Ectodermal cell (in vitro differentiated cells): Measurements from ENCODE around the gene TNXB.
"Not testable (repeated sequence)": the region's sequence is repeated elsewhere in the genome, so short reads cannot be mapped to it uniquely, and the experiment has no call there.

Experiments used
- H3K27ac ChIP-seq: 2 replicates; pipeline ENCODE4 v1.7.0; 2013; ENCODE audit warnings: mild to moderate bottlenecking, low read depth, low read length; ENCODE audit not compliant: insufficient read depth, poor library complexity, severe bottlenecking
- H3K27me3 ChIP-seq: 2 replicates; pipeline ENCODE4 v1.7.0; 2013; ENCODE audit warnings: mild to moderate bottlenecking, low read length; ENCODE audit not compliant: insufficient read depth, control insufficient read depth, poor library complexity, severe bottlenecking
- H3K36me3 ChIP-seq: one replicate; pipeline ENCODE4 v1.7.0; 2013; ENCODE audit warnings: low read length; ENCODE audit not compliant: control insufficient read depth, insufficient read depth
- H3K4me1 ChIP-seq: one replicate; pipeline ENCODE4 v1.7.0; 2013; ENCODE audit warnings: low read length; ENCODE audit not compliant: control insufficient read depth, insufficient read depth
- H3K4me3 ChIP-seq: 2 replicates; pipeline ENCODE4 v1.7.0; 2013; ENCODE audit warnings: low read depth, low read length, control low read depth; ENCODE audit not compliant: insufficient read depth
- H3K9me3 ChIP-seq: 2 replicates; pipeline ENCODE4 v1.7.0; 2013; ENCODE audit warnings: mild to moderate bottlenecking, low read length, moderate library complexity; ENCODE audit not compliant: control insufficient read depth
- WGBS, 2 experiments: methylation state at CpG; one replicate each; pipeline ENCODE4 v1.1.7; 2013; ENCODE audit warnings: missing lambda C conversion rate in 2 of 2; 5-methylcytosine and 5-hydroxymethylcytosine counted together

TNXB gene

DNA sequence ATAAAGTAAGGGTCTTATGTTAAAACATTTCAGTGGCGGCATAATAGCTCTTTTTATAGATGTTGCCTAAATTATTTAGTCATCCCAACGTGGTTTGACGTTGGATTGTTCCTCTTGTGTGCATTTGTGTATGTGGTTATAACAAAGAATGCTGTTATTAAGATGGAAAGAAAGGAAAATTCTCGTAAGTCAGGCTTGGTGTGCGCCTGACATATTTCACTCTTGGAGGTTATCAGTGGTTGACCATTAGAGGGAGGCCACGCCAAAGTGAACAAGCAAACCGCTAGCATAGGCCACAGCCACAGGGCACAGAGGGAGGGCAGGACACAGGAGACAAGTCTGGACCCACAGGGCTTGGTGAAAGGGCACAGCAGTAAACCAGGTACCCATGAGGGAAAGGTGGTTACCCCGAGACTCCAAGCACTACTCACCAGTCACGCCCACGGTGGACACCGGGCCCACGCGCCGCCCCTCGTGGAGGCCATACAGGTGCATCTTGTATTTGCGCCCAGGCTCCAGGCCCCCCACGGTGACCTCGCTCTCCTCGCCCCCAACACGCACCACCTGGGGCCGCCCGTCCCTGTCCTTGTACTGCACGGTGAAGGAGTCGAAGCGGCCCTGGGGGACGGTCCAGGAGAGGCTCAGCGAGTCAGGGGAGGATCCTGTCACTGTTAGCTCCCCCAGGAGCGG is 48.0 kb downstream of the TNXB start:
- Histone ChIP-seq H3K4me3 (no peak overlapping the region), H3K9me3 (no peaks in the 10 kb centered on the region), H3K27me3 (no peaks in the 10 kb centered on the region), H3K36me3 (no peaks in the 10 kb centered on the region), H3K27ac (no peak overlapping the region), H3K4me1 (no peaks in the 10 kb centered on the region)
- 92 to 94% methylated on average over 25 to 28 of the region's 28 CpGs for WGBS, 2 experiments

DNA sequence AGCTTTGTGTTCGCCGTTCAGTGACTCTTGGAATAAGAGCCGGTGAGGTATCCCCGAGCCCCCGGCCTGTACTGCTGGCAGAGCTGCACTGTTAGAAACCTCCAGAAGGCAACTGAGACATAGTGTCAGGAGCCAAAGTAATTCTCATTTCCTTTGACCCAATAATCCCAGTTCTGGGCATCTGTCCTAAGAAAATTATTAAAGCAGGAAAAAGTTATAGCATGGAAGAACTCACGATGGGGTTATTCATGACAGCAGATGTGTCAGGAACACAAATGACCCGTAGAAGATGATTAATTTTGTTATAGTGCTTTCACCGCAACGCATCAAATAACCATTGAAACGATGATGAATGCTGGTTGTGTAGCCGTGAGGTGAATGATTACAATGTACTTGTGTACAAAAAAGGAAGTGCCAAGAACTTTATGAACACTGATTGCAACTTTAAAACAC is 50.6 kb downstream of the TNXB start:
- H3K36me3 ChIP-seq, result no peaks in the 10 kb centered on the region
- no peaks in the 10 kb centered on the region for H3K4me1 ChIP-seq
- no peaks in the 10 kb centered on the region for H3K27me3 ChIP-seq
- no peak overlapping the region for H3K4me3 ChIP-seq
- H3K27ac ChIP-seq, result no peak overlapping the region
- H3K9me3 ChIP-seq, result no peaks in the 10 kb centered on the region
- WGBS, 2 experiments, result 92 to 95% methylated on average over 11 of the region's 11 CpGs

DNA sequence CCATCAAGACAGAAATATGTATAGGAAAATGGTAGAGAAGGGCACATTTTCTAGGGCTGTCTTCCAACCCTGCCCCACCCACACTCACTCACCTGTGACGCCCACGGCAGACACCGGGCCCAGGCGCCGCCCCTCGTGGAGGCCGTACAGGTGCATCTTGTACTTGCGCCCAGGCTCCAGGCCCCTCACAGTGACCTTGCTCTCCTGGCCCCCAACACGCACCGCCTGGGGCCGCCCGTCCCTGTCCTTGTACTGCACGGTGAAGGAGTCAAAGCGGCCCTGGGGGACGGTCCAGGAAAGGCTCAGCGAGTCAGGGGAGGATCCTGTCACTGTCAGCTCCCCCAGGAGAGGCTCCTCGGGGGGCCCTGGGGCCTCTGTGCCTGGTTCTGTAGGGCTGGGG is 51.2 kb downstream of the TNXB start:
- Histone ChIP-seq H3K27ac (no peak overlapping the region), H3K4me1 (no peaks in the 10 kb centered on the region), H3K36me3 (no peaks in the 10 kb centered on the region), H3K9me3 (no peaks in the 10 kb centered on the region), H3K4me3 (no peak overlapping the region), H3K27me3 (no peaks in the 10 kb centered on the region)
- WGBS, 2 experiments, result 88% methylated on average over 17 of the region's 17 CpGs

DNA sequence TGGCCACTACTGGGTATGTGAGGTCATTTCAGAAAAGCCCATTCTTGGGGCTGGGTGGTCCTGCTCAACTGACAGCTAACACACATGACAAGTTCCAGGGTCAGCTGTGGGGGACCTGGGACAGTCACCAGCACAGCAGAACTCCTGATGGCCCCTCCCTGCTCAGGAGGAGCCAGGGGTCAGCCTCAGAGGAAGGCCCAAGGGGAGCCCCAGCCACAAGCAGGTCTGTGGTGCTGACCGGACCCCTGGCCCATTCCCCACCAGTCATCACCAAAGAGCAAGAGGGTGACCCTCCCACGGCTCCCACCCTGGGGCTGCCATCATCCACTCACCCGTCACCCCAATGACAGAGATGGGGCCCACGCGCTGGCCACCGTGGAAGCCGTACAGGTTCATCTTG is 52.9 kb downstream of the TNXB start:
- Histone ChIP-seq H3K27ac (no peak overlapping the region), H3K27me3 (no peaks in the 10 kb centered on the region), H3K9me3 (no peaks in the 10 kb centered on the region), H3K4me3 (no peak overlapping the region), H3K4me1 (no peaks in the 10 kb centered on the region), H3K36me3 (no peaks in the 10 kb centered on the region)
- WGBS, 2 experiments, result 95 to 97% methylated on average over 7 of the region's 7 CpGs

DNA sequence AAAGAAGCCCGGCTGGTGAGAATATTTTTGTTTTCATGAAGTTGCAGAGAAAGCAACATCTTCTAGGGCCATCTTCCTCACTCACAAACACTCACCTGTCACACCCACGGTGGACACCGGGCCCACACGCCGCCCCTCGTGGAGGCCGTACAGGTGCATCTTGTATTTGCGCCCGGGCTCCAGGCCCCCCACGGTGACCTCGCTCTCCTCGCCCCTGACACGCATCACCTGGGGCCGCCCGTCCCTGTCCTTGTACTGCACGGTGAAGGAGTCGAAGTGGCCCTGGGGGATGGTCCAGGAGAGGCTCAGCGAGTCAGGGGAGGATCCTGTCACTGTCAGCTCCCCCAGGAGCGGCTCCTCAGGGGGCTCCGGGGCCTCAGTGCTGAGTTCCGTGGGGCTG is 53.4 kb downstream of the TNXB start:
- not testable (repeated sequence) for H3K27me3 ChIP-seq, H3K36me3 ChIP-seq, H3K4me1 ChIP-seq, H3K4me3 ChIP-seq, H3K9me3 ChIP-seq, H3K27ac ChIP-seq
- WGBS, 2 experiments, result 93 to 95% methylated on average over 21 of the region's 21 CpGs

DNA sequence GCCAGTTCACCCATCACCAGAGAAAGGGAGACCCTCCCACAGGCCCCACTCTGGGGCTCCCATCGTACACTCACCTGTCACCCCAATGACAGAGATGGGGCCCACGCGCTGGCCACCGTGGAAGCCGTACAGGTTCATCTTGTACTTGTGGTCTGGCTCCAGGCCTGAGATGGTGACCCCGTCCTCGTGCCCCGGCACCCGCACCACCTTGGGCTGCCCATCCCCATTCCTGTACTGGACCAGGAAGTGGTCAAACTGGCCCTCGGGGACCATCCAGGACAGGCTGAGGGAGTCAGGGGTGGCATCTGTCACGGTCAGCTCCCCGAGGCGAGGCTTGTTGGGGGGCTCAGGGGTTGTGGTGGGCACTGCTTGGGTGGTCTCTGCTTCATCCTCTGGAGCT is 55.8 kb downstream of the TNXB start:
- H3K27ac ChIP-seq, H3K36me3 ChIP-seq, H3K4me3 ChIP-seq, H3K27me3 ChIP-seq, H3K4me1 ChIP-seq, H3K9me3 ChIP-seq: not testable (repeated sequence)
- 92 to 93% methylated on average over 13 of the region's 13 CpGs for WGBS, 2 experiments

DNA sequence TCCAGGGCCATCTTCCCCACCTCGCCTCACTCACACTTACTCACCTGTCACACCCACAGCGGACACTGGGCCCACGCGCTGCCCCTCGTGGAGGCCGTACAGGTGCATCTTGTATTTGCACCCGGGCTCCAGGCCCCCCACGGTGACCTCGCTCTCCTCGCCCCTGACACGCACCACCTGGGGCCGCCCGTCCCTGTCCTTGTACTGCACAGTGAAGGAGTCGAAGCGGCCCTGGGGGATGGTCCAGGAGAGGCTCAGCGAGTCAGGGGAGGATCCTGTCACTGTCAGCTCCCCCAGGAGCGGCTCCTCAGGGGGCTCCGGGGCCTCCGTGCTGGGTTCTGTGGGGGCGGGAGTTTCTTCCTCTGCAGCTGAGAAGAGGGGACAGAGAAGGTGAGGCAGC is 56.5 kb downstream of the TNXB start:
- H3K9me3 ChIP-seq, H3K27ac ChIP-seq, H3K27me3 ChIP-seq, H3K4me1 ChIP-seq, H3K36me3 ChIP-seq, H3K4me3 ChIP-seq: not testable (repeated sequence)
- 88% methylated on average over 20 of the region's 20 CpGs for WGBS, 2 experiments

DNA sequence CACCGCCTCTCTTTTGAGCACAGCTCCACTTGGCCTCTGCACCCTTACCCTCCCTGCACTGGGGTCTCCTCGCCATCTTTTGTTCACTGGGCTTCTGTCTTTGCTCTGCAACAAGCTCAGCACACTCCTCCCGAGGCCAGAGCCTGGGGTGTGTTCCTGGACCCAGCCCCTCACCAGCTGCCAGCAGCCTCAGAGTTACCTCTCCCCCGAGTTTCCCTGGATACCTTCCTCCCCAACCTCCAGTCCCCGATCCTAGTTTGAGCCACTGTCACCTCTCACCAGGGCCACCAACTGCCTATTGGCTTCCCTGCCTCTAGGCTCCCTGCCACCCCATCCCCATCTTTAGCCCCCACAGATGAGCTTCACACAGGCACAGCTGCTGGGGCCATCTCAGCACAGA is 58.6 kb downstream of the TNXB start:
- Histone ChIP-seq H3K27me3 (no peaks in the 10 kb centered on the region), H3K9me3 (no peaks in the 10 kb centered on the region), H3K27ac (no peak overlapping the region), H3K4me1 (peaks cover 3% of the 10 kb centered on the region), H3K4me3 (no peak overlapping the region), H3K36me3 (no peaks in the 10 kb centered on the region)
- WGBS, 2 experiments, result 83 to 85% methylated on average over 5 of the region's 5 CpGs

DNA sequence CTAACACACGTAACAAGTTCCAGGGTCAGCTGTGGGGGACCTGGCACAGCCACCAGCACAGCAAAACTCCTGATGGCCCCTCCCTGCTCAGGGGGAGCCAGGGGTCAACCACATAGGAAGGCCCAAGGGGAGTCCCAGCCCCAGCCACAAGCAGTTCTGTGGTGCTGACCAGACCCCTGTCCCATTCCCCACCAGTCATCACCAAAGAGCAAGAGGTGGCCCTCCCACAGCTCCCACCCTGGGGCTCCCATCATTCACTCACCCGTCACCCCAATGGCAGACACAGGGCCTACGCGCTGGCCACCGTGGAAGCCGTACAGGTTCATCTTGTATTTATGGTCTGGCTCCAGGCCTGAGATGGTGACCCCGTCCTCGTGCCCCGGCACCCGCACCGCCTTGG is 59.4 kb downstream of the TNXB start:
- H3K4me1 ChIP-seq, H3K4me3 ChIP-seq, H3K27ac ChIP-seq, H3K36me3 ChIP-seq, H3K9me3 ChIP-seq, H3K27me3 ChIP-seq: not testable (repeated sequence)
- WGBS, 2 experiments, result 96 to 97% methylated on average over 7 to 9 of the region's 11 CpGs

DNA sequence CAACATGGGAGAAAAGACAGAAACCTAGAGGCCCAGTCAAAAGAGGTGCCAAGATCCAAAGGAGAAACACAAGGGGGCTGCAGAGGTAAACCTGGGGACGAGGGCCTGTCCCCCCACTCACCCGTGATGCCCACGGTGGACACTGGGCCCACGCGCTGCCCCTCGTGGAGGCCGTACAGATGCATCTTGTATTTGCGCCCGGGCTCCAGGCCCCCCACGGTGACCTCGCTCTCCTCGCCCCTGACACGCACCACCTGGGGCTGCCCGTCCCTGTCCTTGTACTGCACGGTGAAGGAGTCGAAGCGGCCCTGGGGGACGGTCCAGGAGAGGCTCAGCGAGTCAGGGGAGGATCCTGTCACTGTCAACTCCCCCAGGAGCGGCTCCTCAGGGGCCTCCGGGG is 60.0 kb downstream of the TNXB start:
- H3K27ac ChIP-seq, H3K9me3 ChIP-seq, H3K4me3 ChIP-seq, H3K4me1 ChIP-seq, H3K36me3 ChIP-seq, H3K27me3 ChIP-seq: not testable (repeated sequence)
- 91 to 93% methylated on average over 21 of the region's 21 CpGs for WGBS, 2 experiments
